HG03442 (cell line): ENCODE measurements around the gene UBA3.

Source experiments
- ATAC-seq: cut with Tn5 transposase; IDR thresholded peaks from one replicate; pipeline ENCODE4 v1.9.1; 2021; ENCODE audit warnings: mild to moderate bottlenecking, moderate library complexity; ENCODE audit not compliant: unreplicated experiment

The UBA3 gene

DNA sequence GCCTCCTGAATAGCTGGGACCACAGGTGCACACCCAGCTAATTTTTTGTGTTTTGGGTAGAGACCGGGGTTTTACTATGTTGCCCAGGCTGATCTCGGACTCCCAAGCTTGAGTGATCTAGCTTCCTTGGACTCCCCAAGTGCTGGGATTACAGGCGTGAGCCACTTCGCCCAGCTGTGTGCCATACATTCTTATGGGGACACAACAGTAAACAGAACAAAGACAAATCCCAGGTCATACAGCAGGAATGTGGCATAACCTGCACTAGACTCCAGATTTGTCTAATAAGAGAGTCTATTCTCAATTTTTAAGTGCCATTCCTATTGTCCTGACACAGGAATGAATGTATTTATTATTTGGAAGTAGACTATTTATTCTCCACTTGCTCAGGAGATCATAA, 22.2 kb upstream of the UBA3 start:
- no peak for ATAC-seq

DNA sequence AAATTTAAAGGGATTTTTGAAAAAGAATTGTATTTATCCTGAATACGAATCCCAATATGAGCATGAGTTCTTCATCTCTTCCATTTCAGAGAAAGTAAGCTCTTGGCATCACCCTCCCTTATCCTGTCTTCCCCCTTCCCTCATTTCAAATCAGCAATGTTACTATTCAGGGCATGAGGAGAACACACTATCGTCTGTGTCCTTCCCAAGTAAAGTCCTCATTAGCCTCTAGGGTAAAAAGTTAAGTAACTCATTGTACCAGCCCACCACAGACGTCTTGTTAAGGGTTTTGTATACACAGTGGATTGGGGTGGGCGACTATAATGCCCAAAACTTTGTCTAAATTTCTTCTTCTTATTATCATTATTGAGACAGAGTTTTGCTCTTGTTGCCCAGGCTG, 19.4 kb upstream of the UBA3 start:
- ATAC-seq: no peak

DNA sequence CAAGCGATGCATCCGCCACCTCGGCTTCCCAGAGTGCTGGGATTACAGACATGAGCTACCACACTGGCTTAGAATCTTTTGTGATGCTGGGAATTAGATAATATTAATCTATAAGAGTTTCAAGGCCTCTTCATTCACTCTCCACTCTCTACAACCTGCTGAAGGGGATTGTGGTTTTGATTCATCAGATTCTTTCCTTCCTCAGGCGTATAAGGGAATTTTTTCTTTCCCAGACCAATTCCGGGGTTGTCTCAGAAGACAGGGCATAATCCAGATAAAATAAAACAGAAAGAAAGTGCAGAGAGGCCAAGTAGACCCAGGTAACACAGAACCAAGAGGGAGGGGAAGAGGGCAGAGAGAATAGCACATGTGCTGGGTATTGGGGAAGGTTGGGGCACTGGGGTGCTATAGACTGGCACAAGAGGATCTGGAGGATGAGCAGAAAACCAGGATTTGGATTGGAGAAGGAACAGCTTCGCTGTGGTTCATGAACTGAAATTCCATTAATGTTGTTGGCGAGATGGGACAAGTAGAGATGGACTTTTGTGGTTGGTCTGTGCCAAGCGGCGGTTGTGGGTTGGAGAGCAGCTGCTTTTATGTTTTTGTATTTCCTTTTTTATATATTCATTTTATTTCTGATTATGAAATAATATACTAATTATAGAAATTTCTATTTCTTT, 17.4 kb upstream of the UBA3 start:
- no peak for ATAC-seq

DNA sequence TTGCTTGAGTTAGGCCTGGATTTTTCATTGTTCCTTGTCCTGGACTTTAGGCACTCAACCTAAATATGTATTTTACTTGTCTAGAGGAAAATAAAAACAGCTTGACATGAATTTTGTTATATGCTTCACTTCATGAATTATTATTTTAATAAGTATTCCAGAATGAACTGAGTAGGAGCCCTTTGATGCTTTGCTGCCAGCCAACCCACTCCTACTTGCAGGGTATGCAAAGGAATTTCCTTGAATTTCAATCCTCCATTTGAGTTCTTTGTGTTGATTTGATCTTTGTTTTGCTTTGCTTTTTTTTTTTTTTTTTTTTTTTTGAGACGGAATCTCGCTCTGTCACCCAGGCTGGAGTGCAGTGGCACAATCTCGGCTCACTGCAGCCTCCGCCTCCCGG, 16.1 kb upstream of the UBA3 start:
- no peak for ATAC-seq

DNA sequence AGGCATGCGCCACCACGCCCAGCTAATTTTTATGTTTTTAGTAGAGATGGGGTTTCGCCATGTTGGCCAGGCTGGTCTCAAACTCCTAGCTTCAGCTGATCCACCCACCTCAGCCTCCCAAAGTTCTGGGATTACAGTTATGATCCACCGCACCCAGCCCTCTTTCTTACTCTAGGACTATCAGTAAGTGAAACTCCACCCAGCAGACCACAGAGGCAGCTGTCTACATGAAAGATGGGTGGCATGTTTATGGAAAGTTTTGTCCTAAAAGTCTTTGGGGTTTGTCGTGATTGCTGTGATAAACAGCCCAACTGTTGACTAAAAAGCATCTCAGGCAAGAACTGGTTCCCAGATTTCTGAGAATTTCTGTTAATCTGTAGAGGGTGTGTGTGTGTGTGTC, 15.5 kb upstream of the UBA3 start:
- ATAC-seq: no peak

DNA sequence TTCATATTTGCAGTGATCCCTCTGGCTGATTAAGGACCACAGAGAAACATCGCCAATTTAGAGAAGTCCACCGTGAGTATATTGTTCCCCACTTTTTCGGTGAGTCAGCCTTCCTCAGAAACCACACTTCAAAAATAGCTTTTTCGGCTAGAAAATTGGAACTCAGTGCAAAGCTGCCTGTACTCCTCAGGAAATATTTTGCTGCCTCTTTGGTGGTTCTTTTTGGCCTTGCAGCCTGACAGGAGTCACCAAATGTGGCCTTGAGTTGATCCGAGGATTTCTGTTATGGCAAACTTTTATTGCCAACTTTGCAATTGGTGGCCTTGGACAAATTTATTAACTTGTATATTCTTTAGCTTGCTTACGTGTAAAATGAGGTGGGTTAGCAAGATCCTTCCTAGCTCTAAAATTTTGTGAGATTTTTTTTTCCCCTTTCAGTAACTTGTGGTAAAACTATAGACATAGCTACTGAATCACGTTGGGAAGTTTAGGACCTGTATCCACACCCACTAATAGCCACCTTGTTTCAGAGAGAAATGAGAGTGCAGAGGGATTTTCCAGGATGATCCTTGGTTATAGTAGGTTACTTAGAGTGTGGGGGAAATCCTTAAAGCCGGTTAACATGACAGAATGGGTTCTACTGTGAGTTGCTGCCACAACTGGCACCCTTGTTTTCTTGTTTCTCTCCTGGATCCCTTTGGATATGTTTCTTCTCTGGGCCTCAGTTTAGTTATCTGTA, 14.5 kb upstream of the UBA3 start:
- no peak for ATAC-seq

DNA sequence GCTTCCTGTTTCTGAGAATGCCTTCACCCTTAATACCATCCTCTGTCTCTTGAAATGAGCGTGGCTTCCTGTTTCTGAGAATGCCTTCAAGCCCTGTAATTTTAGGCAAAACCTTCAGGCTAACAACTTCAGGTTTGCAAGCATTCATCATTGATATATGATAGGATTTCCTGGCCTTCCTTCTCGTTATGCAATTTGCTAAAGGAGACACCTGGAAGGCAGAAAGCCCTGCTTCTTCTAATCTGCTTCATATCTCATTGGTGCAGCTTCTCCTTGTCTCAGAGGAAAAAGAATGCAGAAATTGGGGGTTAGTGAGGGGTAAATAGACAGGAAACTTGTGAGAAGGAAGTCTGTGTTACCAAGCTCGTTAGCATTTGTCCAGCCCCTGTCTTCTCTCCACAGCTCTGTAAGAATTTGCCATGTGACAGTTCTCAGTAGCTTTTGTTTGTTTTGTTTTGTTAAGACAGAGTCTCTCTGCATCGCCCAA, 11.9 kb upstream of the UBA3 start:
- ATAC-seq: peak; percentile 80

DNA sequence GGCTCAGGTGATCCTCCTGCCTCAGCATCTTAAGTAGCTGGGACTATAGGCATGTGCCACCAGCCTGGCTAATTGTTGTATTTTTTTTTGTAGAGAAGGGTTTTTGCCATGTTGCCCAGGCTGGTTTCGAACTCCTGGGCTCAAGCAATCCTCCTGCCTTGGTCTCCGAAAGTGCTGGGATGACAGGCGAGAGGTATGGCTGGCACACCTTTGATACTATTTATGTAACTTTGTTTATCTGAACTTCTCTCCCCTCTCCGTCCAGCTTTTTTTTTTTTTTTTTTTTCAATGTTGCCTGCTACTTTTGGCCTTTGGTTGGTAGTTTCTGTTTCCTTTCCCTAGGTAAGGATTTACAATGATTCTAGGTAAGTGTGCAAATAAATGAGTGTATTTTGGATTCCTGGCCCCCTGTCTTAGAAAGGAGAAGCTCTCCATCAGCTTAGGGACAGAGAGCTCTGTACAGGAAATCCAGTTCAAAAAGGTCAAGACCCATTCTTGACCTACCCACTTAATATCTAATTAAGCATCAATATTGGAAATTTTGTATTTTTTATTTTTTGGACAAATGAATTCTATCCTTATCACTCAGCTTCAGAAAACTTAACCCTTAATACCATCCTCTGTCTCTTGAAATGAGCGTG, 11.3 kb upstream of the UBA3 start:
- no peak for ATAC-seq

DNA sequence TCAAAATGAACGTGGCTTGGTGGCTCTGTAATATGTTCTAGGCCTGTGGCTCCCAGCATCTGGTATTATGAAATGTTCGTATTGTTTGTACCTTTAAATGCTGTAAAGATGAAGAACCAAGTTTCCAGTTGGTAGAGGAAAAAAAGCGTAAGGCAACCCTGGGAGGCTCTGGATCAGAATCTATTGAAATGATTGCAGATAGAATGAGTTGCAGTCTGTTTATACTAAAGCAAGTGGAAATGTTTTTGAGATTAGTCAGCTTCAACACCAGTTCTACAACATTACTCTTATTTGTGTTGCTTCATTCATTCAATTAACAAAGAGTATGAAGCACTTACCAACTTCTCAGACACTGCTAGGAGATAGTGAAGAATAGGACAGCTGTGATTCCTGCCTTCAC, 9.9 kb upstream of the UBA3 start:
- ATAC-seq: no peak

DNA sequence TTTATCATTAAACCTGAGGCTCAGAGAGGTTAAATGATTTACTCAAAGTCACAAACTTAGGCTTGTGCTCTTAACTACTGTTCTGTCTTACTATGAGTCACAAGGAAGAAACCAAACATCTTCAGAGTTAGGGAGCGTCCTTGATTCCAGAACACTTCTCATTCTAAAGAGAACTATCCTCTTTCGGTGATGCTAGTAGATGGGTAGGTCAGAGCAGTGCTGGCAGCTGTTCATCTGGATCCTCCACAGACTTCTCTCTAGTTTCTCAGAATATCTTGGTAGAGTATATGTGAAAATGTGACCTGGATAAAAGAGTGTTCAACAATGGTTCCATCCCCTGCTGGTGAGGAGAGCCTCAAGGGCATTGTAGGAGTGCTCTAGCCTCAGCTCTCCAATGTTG, 7.9 kb upstream of the UBA3 start:
- peak; percentile 18 for ATAC-seq

DNA sequence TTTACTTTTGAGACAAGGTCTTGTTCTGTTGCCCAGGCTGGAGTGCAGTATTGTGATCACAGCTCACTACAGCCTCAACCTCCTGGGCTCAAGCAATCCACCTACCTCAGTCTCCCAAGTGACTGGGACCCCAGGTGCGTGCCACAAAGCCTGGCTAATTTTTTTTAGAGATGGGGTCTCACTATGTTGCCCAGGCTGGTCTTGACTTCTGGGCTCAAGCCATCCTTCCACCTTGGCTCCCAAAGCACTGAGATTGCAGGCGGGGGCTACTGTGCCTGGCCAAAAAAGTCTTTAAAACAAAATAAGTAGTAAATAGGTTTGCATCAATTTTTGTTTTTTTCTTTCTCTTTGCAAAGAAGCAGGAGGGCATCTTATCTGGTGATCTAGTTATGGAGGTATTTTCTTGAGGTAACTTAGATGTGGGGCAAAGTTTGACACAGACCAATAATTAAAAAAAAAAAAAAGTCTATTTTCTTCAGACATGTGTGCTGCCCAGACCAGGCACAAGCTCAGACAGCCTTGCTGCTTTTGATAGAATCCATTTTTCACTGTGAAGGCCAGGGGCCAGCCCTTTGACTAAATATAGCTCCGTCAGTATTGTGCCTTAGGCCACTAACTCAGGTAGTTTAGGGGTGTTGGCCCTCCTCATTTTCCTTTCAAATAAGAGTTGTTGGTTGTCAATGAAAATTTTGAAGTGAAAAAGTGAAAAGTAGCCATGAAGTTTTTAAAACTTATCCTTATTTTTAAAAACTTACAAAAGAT, 7.0 kb upstream of the UBA3 start:
- ATAC-seq: no peak

DNA sequence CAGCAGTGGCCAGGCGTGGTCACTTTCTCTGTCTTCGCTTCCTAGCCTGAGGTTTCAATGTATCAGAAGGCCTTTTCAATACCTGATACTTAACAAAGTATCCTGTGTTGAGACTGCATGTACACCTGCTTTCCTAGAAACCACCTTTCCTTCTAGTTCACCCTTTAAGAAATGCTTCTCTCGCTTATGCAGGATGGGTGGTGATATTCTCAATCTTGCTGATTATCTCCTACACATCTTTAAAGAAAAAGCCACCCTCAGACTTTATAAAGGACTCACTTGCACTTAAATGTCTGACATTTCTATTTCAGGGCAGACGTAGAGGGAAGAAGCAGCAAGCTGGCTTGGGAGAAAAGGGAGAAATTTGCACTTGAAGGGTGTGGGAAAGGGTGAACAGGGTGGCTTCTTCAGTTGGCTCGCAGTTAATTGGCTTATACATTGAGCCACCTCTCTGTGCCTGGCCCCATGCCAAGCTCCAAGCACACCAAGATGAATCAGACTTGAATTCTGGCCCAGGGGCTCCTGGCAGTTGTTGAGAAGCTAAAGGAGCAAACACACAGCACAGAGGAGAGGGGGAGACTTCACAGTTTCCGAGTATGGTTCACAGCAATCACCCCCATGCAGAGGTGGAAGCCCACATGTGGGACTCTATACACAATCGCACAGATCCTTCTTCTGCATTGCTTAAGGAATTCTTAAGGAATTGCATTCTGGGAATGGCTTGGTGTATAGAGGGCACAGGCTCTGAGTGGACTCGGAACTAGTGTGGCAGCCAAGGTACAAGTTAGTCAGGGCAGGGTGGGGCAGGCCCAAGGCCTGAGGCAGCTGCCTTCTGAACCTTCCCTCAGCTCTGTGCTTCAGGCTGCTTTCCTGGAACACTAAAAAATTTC, 5.9 kb upstream of the UBA3 start:
- no peak for ATAC-seq

DNA sequence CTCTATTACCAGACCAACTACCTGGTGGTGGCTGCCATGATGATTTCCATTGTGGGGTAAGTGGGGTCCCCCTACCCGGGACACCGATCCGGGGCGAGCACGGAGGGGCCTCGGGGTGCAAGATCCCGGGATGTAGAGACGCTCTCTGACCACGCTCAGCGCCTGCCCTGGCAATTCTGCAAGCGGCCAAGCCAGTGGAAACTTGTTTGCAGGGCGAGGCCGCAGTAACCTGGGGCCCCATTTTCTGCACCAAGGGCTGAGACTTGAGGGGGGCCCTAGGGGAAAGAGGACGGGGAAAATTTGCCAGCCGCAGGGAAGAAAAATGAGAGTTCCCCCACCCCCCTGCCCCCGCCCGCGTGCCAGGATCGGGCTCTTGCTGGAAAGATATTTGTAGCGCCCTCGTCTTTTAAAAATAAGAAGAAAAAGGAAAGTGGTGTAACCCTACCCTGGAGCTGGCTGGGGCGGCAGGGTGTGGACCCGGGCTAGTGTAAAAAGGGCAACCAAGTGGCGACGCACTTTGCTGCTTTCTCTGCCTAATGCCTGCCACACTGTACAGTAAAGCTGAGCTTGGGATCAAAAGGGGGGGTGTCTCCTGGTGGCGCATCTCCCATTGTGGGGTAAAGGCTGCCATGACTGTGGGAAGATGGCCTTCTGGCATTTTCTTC, 5.1 kb upstream of the UBA3 start:
- no peak for ATAC-seq

DNA sequence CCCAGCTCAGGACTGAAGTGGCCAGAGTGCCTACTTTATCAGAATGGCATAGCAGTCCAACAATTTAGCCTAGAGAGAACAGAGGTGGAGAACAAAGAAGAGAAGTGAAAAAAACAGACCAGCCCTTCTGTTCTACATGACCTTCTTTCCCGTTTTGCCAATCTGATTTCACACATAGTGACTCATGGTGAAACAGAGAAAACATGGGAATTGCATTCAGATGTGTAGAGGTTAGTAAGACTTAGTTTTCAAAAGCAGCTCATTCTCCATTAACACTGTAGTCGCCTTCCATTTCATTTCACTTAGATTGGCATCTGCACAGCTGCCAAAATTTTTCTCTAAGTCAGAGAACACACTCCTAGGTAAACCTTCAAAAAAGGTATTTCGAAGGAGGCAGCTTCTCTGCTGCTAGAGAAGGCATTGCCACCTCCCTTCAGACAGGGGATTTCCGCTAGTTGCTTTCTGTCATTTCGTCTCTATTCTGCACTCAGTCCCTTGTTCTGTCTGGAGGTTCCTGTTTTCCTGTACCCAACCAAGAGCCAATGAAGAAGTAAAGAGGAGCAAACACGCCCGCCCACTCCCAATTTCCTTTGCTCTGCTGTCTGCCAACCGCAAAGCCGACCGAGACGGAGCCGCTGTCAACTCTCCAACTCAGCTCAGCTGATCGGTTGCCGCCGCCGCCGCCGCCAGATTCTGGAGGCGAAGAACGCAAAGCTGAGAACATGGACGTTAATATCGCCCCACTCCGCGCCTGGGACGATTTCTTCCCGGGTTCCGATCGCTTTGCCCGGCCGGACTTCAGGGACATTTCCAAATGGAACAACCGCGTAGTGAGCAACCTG, 4.4 kb upstream of the UBA3 start, which contains the start of gene ARL6IP5:
Gene ARL6IP5, plus strand, starts transcription at position 612 of the 842 bp plus-strand sequence. Its CDS starts 111 bp downstream, at position 723.
- ATAC-seq: peak; percentile 40

DNA sequence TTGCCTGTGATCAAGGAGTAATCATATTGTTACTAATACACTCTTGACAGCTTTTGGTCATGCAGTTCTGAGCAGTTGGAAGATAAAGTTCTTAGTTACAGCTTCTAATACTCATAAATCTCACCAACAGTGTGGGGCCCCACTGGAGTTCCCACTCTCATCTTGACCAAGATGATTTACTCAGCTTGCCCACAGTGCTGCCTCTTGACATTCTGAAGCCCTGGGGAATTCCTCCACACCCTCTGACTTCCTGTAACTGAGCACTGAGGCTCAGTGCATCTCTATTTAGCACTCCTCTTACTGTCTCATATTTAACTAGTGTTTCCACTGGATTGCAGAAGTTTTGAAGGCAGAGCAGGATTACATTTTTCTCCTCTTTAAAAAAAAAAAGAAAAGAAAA, 2.6 kb upstream of the UBA3 start:
- peak; percentile 60 for ATAC-seq

DNA sequence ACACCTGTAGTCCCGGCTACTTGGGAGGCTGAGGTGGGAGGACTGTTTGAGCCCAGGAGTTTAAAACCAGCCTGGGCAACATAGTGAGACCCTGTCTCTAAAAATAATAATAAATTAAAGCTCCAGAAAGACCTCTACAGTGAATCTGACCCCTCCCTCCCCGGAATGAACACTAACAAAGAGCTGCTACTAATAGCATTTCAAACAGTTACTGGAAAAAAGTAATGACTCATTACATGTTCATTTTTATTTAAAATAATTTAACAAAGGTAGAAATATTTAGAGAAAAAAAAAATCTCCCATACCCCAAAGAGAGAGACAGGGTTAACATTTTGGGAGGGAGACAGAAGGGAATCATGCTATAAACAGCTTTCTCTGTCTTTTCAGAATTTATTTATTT, 2.2 kb upstream of the UBA3 start:
- no peak for ATAC-seq

DNA sequence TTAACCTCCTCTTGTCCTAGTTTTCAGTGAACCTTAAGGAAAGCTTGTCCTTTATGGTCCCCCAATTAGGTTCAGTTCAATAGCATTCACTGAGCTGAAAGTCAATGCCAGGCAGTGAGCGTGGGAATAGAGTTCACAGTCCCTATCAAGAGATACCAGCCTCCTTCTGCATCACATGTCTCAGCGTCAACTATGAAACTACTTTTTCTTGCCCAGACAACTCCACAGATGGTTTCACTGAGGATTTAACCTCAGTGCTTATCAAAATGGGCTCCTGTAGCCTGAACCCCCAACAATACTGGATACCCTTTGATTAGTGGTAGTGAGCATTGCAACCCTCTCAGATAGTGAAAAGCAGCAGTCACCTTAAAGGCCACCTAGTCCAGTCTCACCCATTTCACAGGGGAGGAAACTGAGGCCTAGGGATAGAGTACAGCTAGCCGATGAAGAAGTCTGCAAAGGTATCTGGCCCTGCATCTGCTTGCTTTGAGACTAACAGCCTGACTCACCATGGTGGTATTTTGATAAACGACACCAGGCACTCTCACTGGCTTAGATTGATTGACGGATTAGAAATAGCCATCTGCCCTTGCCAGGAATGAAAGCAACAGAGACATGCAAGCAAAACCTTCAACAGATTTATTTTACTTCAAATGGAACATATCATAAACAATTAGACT, 1.6 kb upstream of the UBA3 start:
- ATAC-seq: no peak
